Measurements from ENCODE around the gene SLC1A2. TPM values are rescaled to one million over a fixed set of nuclear protein-coding genes. Genes with fewer than 3 reads are reported as not detected.

Gene SLC1A2
- total RNA-seq, 1 experiment from 2014 or later: not detected

GRCh38 chr11:35204614-35205013 is 214.7 kb downstream of the SLC1A2 start:
- no peak for DNase-seq (ENCODE audit: extremely low read depth, low read depth)

Small RNAs within 50 kb of the gene (small RNA-seq; reads per million reads assigned to genes)
- 0 reads per million in 2 experiments for gene AC090625.1

Other genes with a start within 250 kb of the SLC1A2 start
- gene PAMR1, start 106.1 kb upstream of the SLC1A2 start, total RNA-seq (2014; rRNA removed; shearing (Covaris generic)): not detected in 2 replicates
- 30.0 and 33.1 TPM in 2 replicates for gene FJX1, start 198.9 kb upstream of the SLC1A2 start, total RNA-seq (2014; rRNA removed; shearing (Covaris generic))
- gene TRIM44, start 243.2 kb upstream of the SLC1A2 start, total RNA-seq (2014; rRNA removed; shearing (Covaris generic)): 15.2 and 20.8 TPM in 2 replicates